ENCODE measurements around the gene ZFP57.

GRCh38 chr6:29673161-29673560 is 7.8 kb downstream of the ZFP57 start:
- no peak for TF ChIP-seq CTCF (optimal IDR thresholded peaks at IDR 0.05 in 1 of 3, IDR thresholded peaks at IDR 0.05 in 1 of 3, conservative IDR thresholded peaks at IDR 0.05 in 1 of 3; ENCODE audit: extremely low read depth in 1 of 3, insufficient read depth in 2 of 3, low read length in 3 of 3)
- no peak for TF ChIP-seq EZH2 (IDR thresholded peaks at IDR 0.05; ENCODE audit: low read length)
